GM21390 (cell line): ENCODE data around the gene DAD1.
A peak's percentile ranks its signal among the peaks of the same experiment; 100 is the strongest.
"Not testable (repeated sequence)": the region's sequence is repeated elsewhere in the genome, so short reads cannot be mapped to it uniquely, and the experiment has no call there.

ENCODE experiments used
- ATAC-seq: cut with Tn5 transposase; IDR thresholded peaks from one replicate; pipeline ENCODE4 v1.9.1; 2021; ENCODE audit not compliant: unreplicated experiment

The DAD1 gene

GRCh38 chr14:22569737-22570131, 19.3 kb downstream of the DAD1 start:
- no peak for ATAC-seq

- no peak for ATAC-seq
These were observed 19.8 kb downstream of the DAD1 start for GRCh38 chr14:22569106-22569736.

DNA sequence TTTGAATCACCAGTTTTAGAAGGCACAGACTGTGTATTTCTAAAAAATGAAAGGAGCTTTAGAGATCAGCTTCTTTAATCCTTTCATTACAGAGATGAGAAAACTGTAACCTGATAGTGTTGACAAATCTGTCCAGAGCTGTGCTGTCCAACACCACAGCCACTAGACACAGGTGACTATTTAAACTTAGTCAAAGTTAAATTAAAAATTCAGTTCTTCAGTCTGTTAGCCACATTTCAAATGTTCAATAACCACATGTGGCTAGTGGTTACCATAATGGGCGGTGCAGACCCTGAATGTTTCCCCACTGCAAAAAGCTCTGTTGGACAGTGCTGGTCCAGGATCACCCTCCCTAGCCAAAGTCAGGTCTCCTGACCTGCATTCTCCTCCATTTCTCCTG, 21.6 kb downstream of the DAD1 start:
- ATAC-seq: no peak

DNA sequence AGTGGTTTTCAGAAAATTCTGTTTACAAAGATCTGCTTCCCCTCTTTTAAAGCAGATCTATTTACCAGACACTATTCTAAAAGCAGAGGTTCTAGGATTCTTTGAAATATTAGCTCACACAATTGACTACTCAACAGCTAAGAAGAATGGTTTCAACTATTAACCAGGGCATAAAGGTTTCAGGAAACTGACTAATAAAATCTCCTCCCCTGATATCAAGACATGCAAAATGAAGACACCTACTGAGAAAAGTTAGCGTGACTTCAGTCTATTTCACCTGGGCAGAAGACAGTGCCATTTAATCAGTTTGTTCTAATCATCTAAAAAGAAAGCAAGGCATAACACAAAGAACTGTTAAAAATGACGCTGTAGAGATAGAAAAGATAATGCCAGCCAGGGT, 22.2 kb downstream of the DAD1 start:
- ATAC-seq: no peak

DNA sequence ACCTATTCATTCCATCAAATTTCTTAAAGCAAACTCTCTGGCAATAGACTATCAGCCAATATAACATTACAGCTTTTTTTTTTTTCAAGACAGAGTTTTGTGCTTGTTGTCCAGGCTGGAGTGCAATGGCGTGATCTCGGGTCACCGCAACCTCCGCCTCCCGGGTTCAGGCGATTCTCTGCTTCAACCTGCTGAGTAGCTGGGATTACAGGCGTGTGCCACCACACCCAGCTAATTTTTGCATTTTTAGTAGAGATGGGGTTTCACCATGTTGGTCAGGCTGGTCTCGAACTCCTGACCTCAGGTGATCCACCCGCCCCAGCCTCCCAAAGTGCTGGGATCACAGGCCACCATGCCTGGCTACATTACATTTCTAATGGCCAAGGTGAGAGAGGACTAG, 22.8 kb downstream of the DAD1 start:
- not testable (repeated sequence) for ATAC-seq

DNA sequence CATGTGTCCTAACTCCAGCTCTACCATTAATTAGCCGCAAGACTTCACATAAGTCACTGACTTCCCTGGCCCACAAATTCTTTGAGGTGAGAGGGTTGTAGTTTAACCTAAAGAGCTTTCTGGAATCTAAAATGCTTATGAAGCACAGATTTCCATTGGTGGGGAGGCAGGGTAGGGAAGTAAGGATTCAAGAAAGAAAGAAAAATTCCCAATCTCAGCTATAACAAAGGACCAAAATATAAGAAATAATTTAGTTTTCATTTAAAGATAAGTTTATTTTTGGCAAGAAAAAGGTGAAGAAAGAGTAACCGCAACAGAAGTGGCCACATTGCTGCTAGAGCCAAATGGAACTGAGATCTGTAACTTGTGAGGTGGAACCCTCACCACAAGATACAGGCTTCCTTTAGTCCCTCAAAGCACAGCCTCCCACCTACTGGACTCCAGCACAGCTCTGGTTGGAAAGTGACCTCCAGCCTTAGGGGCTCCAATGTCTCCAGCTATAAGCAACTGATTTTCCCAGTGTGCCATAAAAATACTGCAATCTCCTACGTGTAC, 23.6 kb downstream of the DAD1 start:
- peak; percentile 39 for ATAC-seq

GRCh38 chr14:22564463-22564862, 24.6 kb downstream of the DAD1 start:
- no peak for ATAC-seq

DNA sequence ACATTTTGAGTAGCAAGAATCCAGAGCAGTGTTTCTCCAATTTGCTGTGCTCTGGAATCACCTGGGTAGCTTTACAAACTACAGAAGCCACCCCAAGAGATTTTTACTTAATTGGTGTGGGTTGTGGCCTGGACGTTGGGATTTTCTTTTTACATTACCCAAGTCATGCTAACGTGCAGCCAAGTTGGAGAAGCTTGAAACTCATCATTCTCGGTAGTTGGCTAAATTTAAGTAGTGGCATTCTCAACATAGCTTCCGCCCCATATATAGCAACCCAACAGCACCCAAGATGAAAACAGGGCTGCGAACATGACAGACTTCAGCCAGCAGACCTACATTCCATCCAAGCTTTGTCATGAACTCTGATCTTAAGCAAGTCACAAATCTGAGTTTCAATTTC, 25.0 kb downstream of the DAD1 start:
- no peak for ATAC-seq

GRCh38 chr14:22561661-22562579, 27.1 kb downstream of the DAD1 start:
- ATAC-seq: no peak

DNA sequence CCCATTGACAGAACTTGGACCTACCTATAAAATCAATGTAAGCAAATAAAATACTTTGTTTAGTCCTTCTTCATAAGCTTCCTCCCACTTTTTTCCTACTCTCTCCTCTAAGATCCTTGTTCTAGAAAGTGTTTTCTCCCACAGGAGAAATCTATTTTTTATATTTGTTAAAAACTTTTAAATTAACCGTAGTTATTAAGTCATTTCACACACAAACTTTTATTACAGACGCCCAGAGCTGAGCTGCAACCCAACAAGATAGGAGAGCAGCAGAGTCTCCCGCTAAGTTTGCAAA, 27.7 kb downstream of the DAD1 start:
- ATAC-seq: no peak

GRCh38 chr14:22560662-22561365, 28.2 kb downstream of the DAD1 start:
- no peak for ATAC-seq

GRCh38 chr14:22559041-22559440, 30.0 kb downstream of the DAD1 start:
- no peak for ATAC-seq

GRCh38 chr14:22558221-22558913, 30.7 kb downstream of the DAD1 start:
- no peak for ATAC-seq

DNA sequence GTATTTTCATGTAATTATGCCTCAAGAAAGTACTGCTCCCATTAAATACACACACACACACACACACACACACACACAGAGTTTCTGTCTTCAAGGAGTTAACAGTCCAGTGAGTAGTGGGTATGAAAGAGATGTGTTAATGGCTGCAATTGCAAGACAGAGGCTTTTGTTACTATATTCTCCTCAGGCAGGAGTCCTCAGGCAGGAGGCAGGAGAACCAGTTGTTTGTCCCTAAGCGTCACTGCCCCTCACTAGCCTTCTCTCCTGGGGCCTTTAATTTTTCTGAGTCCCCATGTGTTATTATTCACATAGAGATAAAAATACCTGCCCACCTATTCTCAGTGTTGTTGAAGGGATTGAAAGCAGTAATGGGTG, 31.2 kb downstream of the DAD1 start:
- no peak for ATAC-seq

DNA sequence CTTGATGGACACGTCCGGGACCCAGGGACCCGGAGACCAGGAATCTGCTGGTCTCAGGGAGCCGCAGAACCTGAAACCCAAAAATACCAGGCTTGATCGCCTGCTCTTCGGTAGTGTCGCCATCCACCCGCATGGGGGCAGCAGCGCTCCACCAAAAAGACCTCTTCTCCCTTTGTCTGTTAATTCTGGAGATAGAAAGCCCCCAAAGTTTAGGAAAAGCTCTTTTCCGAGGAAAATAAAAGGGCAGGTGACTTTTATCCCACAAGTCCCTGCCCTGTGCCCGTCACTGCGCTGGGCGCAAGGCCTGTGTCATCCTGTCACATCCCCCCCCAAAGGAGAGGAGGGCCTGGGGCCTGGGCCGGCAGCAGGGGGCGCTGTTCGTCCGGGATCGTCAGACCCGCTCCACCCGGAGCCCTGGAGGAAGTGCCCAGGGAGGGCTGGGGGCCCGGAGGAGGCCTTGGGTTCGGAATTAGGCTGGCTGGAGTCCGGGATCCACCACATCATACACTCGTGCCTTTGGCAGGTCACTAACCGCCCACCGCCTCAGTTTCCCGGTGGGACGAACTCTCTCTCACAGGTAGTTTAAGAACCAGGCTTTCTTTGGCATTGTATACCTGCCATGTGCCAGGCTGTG, 31.9 kb downstream of the DAD1 start:
- ATAC-seq: peak; percentile 24

DNA sequence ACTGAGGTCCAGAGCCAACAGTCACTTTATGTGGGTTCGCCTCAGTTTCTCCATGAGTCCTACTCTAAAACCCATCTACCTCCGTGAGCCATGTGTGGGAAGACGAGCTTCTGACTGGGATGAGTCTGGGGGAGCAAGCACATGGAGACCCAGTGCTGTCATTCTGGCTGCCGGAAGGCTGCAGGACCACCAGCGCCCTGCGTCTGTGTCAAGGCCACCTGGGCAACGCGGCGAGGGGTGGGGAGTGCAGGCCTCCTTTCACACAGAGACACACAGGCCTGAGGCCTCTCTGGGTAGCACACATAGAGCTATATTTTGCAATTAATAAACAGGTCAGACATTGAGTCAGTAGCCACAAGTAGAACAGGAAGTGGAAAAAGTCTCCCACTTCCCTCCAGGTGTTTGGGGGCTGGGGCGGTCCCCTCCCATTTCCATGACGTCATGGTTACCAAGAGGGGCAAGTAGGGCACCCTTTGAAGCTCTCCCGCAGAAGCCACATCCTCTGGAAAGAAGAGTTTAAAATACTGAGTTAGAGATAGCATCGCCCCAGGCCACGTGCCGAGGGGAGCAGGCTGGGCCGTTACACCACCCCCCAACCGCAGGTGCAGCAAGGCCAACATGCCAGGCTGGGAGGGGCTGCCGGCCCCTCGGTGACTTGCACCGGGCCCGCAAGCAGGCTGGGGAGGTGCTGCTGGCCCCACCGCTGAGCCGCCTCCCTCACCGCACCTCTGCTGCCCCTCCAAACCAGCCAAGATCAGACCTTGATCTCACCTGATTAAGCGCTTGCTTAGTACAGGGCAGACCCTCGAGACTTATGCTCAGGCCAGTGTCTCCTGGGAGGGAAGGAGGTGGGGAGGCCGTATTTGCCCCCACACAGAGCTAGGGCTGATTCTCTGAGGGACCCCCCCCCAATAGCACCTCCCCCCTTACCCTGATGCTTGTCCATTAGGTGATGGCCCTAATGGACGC, 32.7 kb downstream of the DAD1 start:
- peak; percentile 67 for ATAC-seq

- ATAC-seq: peak; percentile 6
These were observed 33.5 kb downstream of the DAD1 start for GRCh38 chr14:22555384-22556011.

DNA sequence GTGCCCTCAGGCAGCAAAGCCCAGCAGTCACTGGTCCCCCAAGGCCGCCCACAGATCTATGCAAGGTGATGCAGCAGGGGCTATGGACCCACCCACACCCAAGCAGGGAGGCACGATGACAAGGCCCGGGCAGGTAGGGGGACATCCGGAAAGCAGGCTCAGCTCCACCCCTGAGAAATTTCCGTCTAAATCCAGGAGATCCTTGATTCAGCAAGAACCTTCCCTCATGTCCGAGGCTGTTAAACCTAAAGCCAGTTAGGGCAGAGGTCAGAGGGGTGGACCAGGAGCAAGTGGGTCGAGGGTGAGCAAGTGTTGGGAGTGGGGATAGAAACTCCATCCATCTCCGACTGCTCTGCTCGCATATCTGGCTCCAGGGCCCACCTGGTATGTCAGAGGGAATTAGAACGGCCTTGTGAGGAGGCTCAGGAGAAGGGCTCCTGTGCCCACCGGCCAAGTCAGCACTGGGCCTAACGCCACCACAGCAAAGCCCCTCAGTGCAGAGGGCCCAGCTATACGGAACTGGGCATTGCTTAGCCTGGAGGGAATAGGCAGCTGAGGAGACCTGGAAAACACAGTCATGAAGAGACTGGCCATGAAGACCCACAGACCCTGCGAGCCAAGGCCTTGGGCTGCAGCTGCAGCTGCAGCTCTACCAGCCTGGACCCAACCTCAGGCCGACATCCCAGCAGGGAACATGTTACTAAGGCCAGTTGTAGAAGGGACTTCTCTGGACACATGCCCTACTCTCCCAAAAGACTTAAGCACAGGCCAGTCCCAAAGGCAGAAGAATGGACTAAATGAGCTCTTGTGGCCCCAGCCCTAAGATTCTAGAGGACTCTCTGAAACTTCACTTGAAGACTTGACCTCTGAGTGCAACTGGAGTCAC, 34.3 kb downstream of the DAD1 start:
- no peak for ATAC-seq
